Lung (tissue), 12 donors: Measurements from ENCODE around the gene NOX4. TPM values are rescaled to one million over a fixed set of nuclear protein-coding genes. Genes with fewer than 3 reads are reported as not detected.
"Not testable (repeated sequence)": the region's sequence is repeated elsewhere in the genome, so short reads cannot be mapped to it uniquely, and the experiment has no call there.

ENCODE experiments used
- ATAC-seq: fragments of 200-7000 bp; cut with Tn5 transposase; one replicate; pipeline ENCODE4 v1.9.1; 2020; ENCODE audit warnings: moderate number of reproducible peaks; ENCODE audit not compliant: insufficient read depth, low FRiP score
- DNase-seq, 3 donors: peaks; one replicate each; pipeline ENCODE4 v3.0.0-alpha.2; 2013 to 2017
- H3K27ac ChIP-seq, 2 donors: one replicate each; pipeline ENCODE4 v1.5.1; 2013; ENCODE audit warnings: mild to moderate bottlenecking in 2 of 2, moderate library complexity in 2 of 2, control low read depth in 1 of 2, inconsistent platforms in 1 of 2, low read depth in 1 of 2, low read length in 1 of 2
- H3K27me3 ChIP-seq, 3 donors: one replicate each; pipeline ENCODE4 v1.5.1; 2013; ENCODE audit warnings: low read length in 2 of 3; ENCODE audit not compliant: control insufficient read depth in 3 of 3, insufficient read depth in 3 of 3
- H3K36me3 ChIP-seq, 4 donors: one replicate each; pipeline ENCODE4 v1.5.1; 2013; ENCODE audit warnings: low read length in 4 of 4, mild to moderate bottlenecking in 1 of 4, moderate library complexity in 1 of 4; ENCODE audit not compliant: control insufficient read depth in 4 of 4, insufficient read depth in 4 of 4
- H3K4me1 ChIP-seq, 5 donors: one replicate each; pipeline ENCODE4 v1.5.1; 2013; ENCODE audit warnings: low read length in 5 of 5, mild to moderate bottlenecking in 2 of 5, moderate library complexity in 1 of 5; ENCODE audit not compliant: control insufficient read depth in 5 of 5, insufficient read depth in 5 of 5
- H3K4me3 ChIP-seq: one replicate; pipeline ENCODE4 v1.5.1; 2013; ENCODE audit warnings: mild to moderate bottlenecking, control low read depth, moderate library complexity
- H3K9ac ChIP-seq, 2 donors: one replicate each; pipeline ENCODE4 v1.5.1; 2013; ENCODE audit warnings: low read length in 2 of 2, control low read depth in 1 of 2; ENCODE audit not compliant: insufficient read depth in 1 of 2
- H3K9me3 ChIP-seq, 4 donors: one replicate each; pipeline ENCODE4 v1.5.1; 2013; ENCODE audit warnings: low read length in 3 of 4, mild to moderate bottlenecking in 1 of 4, moderate library complexity in 1 of 4; ENCODE audit not compliant: control insufficient read depth in 4 of 4, insufficient read depth in 3 of 4
- CTCF ChIP-seq: IDR thresholded peaks from 2 replicates; pipeline ENCODE4 v1.5.1; 2012; ENCODE audit warnings: mild to moderate bottlenecking; ENCODE audit errors: control extremely low read depth, extremely low read depth
- WGBS, 2 donors: extraction: QIAGEN DNeasy Blood & Tissue Kit; methylation state at CpG; one replicate each; pipeline ENCODE4 v1.1.7; 2013; 5-methylcytosine and 5-hydroxymethylcytosine counted together
- polyA plus RNA-seq, 2 donors: library from polyadenylated mRNA; stranded (reverse); fragments of 200-250 nt; gene quantifications; one replicate each; pipeline ENCODE4 v1.2.1, GENCODE V29; 2013
- total RNA-seq, 2 donors: library from RNA; depleted of rRNA in 1 of 2; stranded (reverse); fragments of >200 nt in 1 of 2; gene quantifications; one replicate each; pipeline ENCODE4 v1.2.1, GENCODE V29; 2014 to 2021
- donor health status: control.
- donor health status: control.
- donor health status: Bipolar disorder and iron deficiency.
- donor health status: healthy.
- donor health status: DM: yes; HTN: yes; CAD: no.

The NOX4 gene
- total and polyA plus RNA-seq, 4 donors, result 0.46 to 2.3 (median 1.2) TPM

DNA sequence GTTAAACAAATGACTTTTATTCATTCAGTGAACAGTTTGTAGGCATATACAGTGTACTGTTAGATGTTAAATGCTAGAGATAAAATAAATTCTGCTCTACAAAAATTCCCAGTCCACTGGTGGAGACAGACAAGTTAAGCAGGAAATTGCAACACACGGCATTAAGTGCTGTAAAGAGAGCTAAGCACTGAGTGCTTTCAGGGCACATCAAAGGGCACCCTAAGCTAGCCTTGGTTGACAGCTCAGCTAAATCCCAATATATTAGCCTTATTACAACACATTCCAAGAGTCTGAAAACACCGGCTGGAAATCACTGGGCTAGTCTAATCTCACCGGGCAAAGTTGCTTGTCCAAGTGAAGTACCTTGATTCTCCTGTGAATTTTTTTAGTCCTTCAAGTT lies 55.1 kb downstream of the NOX4 start:
- H3K4me1 ChIP-seq, result peaks cover 0 to 7% (median 0%) of the 10 kb centered on the region in 5 donors
- DNase-seq, result peak; percentile 28 to 78 (median 42)
- no peaks in the 10 kb centered on the region for H3K27me3 ChIP-seq
- no peak overlapping the region for H3K27ac ChIP-seq
- no peak for TF ChIP-seq CTCF
- no peak overlapping the region for H3K9ac ChIP-seq
- no peaks in the 10 kb centered on the region for H3K36me3 ChIP-seq
- H3K4me3 ChIP-seq, result no peak overlapping the region
- ATAC-seq, result peak; percentile 62
- no peaks in the 10 kb centered on the region for H3K9me3 ChIP-seq
- WGBS, 2 donors, result 17 to 21% methylated on average over 3 of the region's 3 CpGs

- DNase-seq, result no peak
Measured at GRCh38 chr11:89433278-89433677, 57.9 kb downstream of the NOX4 start.

GRCh38 chr11:89432182-89432581 lies 59.0 kb downstream of the NOX4 start:
- DNase-seq, H3K9ac ChIP-seq, H3K4me1 ChIP-seq, H3K4me3 ChIP-seq, H3K27me3 ChIP-seq, H3K27ac ChIP-seq, H3K9me3 ChIP-seq, H3K36me3 ChIP-seq, ATAC-seq: not testable (repeated sequence)
- WGBS, 2 donors, result 87 to 97% methylated on average over 3 of the region's 3 CpGs

More at GRCh38 chr11:89433278-89433677, 57.9 kb downstream of the NOX4 start:
- no peak for TF ChIP-seq CTCF
- no peak overlapping the region for H3K4me3 ChIP-seq
- no peak overlapping the region for H3K27ac ChIP-seq
- H3K9ac ChIP-seq, result no peak overlapping the region
- H3K9me3 ChIP-seq, result no peaks in the 10 kb centered on the region
- no peaks in the 10 kb centered on the region for H3K27me3 ChIP-seq
- ATAC-seq, result no peak
- WGBS, 2 donors, result 74 to 91% methylated on average over 1 of the region's 1 CpG
- peaks cover 0 to 7% (median 0%) of the 10 kb centered on the region in 5 donors for H3K4me1 ChIP-seq
- H3K36me3 ChIP-seq, result no peaks in the 10 kb centered on the region

DNA sequence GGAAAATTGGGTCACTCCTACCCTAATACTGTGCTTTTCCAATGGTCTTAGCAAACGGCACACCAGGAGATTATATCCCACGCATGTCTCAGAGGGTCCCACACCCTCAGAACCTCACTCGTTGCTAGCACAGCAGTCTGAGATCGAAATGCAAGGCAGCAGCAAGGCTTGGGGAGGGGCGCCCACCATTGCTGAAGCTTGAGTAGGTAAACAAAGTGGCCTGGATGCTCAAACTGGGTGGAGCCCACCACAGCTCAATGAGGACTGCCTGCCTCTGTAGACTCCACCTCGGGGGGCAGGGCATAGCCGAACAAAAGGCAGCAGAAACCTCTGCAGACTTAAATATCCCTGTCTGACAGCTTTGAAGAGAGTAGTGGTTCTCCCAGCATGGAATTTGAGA lies 64.7 kb downstream of the NOX4 start:
- not testable (repeated sequence) for H3K36me3 ChIP-seq, H3K4me1 ChIP-seq, H3K9ac ChIP-seq, H3K9me3 ChIP-seq, ATAC-seq, H3K4me3 ChIP-seq, H3K27me3 ChIP-seq, H3K27ac ChIP-seq, DNase-seq
- WGBS, 2 donors, result 87 to 92% methylated on average over 7 of the region's 7 CpGs

- ATAC-seq, result no peak
- Histone ChIP-seq H3K9ac (no peak overlapping the region), H3K36me3 (no peaks in the 10 kb centered on the region), H3K27me3 (no peaks in the 10 kb centered on the region), H3K27ac (no peak overlapping the region), H3K9me3 (no peaks in the 10 kb centered on the region), H3K4me1 (no peaks in the 10 kb centered on the region), H3K4me3 (no peak overlapping the region)
- no peak for TF ChIP-seq CTCF
- no peak for DNase-seq
- WGBS, 2 donors, result 48 to 59% methylated on average over 2 of the region's 2 CpGs
Measured at GRCh38 chr11:89421718-89422117, 69.5 kb downstream of the NOX4 start.
